SK-N-SH treated with all-trans-retinoic acid at 6 μM for 48 hours (cell line): ENCODE data around the gene CCL18.
"Not testable (repeated sequence)": the region's sequence is repeated elsewhere in the genome, so short reads cannot be mapped to it uniquely, and the experiment has no call there.

Experiments
- ATAC-seq: fragments of 200-7000 bp; cut with Tn5 transposase; 3 replicates; pipeline ENCODE4 v1.9.1; 2020; ENCODE audit warnings: mild to moderate bottlenecking, moderate library complexity
- ARNTL ChIP-seq: fragments of 450-650 bp; formaldehyde crosslinking; IDR thresholded peaks from 2 replicates; pipeline ENCODE4 v1.5.0; 2020; ENCODE audit warnings: low read depth, mild to moderate bottlenecking, moderate library complexity, borderline replicate concordance
- CSDC2 ChIP-seq: fragments of 250-450 bp; sonication (Bioruptor Pico); IDR thresholded peaks from 2 replicates; pipeline ENCODE4 v1.5.0; 2020; ENCODE audit warnings: mild to moderate bottlenecking, moderate library complexity
- ESRRG ChIP-seq: fragments of 250-450 bp; sonication (Bioruptor Pico); IDR thresholded peaks from 2 replicates; pipeline ENCODE4 v1.6.1; 2021; ENCODE audit warnings: mild to moderate bottlenecking
- GLIS3 ChIP-seq: fragments of 250-450 bp; sonication (Bioruptor Pico); IDR thresholded peaks from 2 replicates; pipeline ENCODE4 v1.5.0; 2020; ENCODE audit warnings: mild to moderate bottlenecking, moderate library complexity
- OSR1 ChIP-seq: fragments of 250-450 bp; sonication (Bioruptor Pico); IDR thresholded peaks from 2 replicates; pipeline ENCODE4 v1.8.0; 2022; ENCODE audit warnings: moderate library complexity, mild to moderate bottlenecking, inconsistent platforms
- PATZ1 ChIP-seq: fragments of 250-450 bp; sonication (Bioruptor Pico); IDR thresholded peaks from 2 replicates; pipeline ENCODE4 v1.8.0; 2020; ENCODE audit warnings: mild to moderate bottlenecking, moderate library complexity, borderline replicate concordance
- PPARA ChIP-seq: fragments of 250-450 bp; sonication (Bioruptor Pico); IDR thresholded peaks from 2 replicates; pipeline ENCODE4 v1.5.0; 2020; ENCODE audit warnings: mild to moderate bottlenecking, borderline replicate concordance
- RARB ChIP-seq: fragments of 250-450 bp; sonication (Bioruptor Pico); IDR thresholded peaks from 2 replicates; pipeline ENCODE4 v1.8.0; 2021; ENCODE audit warnings: mild to moderate bottlenecking, moderate library complexity
- SNAI2 ChIP-seq: fragments of 250-450 bp; sonication (Bioruptor Pico); IDR thresholded peaks from 2 replicates; pipeline ENCODE4 v1.5.0; 2020; ENCODE audit warnings: mild to moderate bottlenecking, moderate library complexity
- TCF4 ChIP-seq: fragments of 250-450 bp; sonication (Bioruptor Pico); IDR thresholded peaks from 2 replicates; pipeline ENCODE4 v1.8.0; 2021; ENCODE audit warnings: mild to moderate bottlenecking, moderate library complexity, borderline replicate concordance
- TOX ChIP-seq: fragments of 250-450 bp; sonication (Bioruptor Pico); IDR thresholded peaks from 2 replicates; pipeline ENCODE4 v1.8.0; 2021; ENCODE audit warnings: mild to moderate bottlenecking, moderate library complexity, borderline replicate concordance
- ZFP3 ChIP-seq: fragments of 250-450 bp; sonication (Bioruptor Pico); IDR thresholded peaks from 2 replicates; pipeline ENCODE4 v1.5.0; 2020; ENCODE audit warnings: mild to moderate bottlenecking, moderate library complexity
- ZFP30 ChIP-seq: fragments of 450-650 bp; formaldehyde crosslinking; IDR thresholded peaks from 2 replicates; pipeline ENCODE4 v1.5.0; 2022; ENCODE audit warnings: mild to moderate bottlenecking, moderate library complexity
- ZNF565 ChIP-seq: fragments of 450-650 bp; formaldehyde crosslinking; conservative IDR thresholded peaks from 2 replicates; pipeline ENCODE4 v1.5.0; 2020; ENCODE audit warnings: low read depth, mild to moderate bottlenecking, moderate library complexity
- ZNF70 ChIP-seq: fragments of 450-650 bp; formaldehyde crosslinking; IDR thresholded peaks from 2 replicates; pipeline ENCODE4 v1.5.0; 2020; ENCODE audit warnings: mild to moderate bottlenecking, moderate library complexity
- ZNF8 ChIP-seq: fragments of 450-650 bp; formaldehyde crosslinking; IDR thresholded peaks from 2 replicates; pipeline ENCODE4 v1.5.0; 2020; ENCODE audit warnings: mild to moderate bottlenecking, moderate library complexity
- TF ChIP-seq, protein P1 (sequence below): fragments of 250-450 bp; sonication (Bioruptor Pico); IDR thresholded peaks from 2 replicates; pipeline ENCODE4 v1.5.0; 2020; ENCODE audit warnings: mild to moderate bottlenecking, moderate library complexity
- TF ChIP-seq, protein P2 (sequence below): fragments of 250-450 bp; sonication (Bioruptor Pico); IDR thresholded peaks from 2 replicates; pipeline ENCODE4 v1.5.1; 2020; ENCODE audit warnings: low read depth, mild to moderate bottlenecking, moderate library complexity
- TF ChIP-seq, protein P3 (sequence below): fragments of 250-450 bp; sonication (Bioruptor Pico); IDR thresholded peaks from 2 replicates; pipeline ENCODE4 v1.8.0; 2021; ENCODE audit warnings: low read depth, mild to moderate bottlenecking, moderate library complexity, borderline replicate concordance

CCL18 gene

GRCh38 chr17:36112572-36112971, 48.5 kb downstream of the CCL18 start:
- ATAC-seq = no peak
- TF ChIP-seq ARNTL (CRISPR knock-in tag) (no peak), CSDC2 (no peak), RARB (CRISPR knock-in tag) (no peak)
- TF ChIP-seq, all 23 proteins: peak for 0

DNA sequence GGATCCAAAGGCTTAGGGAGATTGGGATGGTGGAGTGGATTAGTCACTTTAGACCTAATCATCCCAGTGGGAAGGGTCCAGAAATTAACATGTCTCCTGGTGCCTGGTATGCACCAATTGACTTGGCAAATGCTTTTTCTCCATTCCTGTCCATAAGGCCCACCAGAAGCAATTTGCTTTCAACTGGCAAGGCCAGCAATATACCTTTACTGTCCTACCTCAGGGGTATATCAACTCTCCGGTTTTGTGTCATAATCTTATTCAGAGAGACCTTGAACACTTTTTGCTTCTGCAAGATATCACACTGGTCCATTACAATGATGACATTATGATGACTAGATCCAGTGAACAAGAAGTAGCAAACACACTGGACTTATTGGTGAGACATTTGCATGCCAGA, 49.1 kb downstream of the CCL18 start:
- ATAC-seq = not testable (repeated sequence)

GRCh38 chr17:36114971-36115648, 51.0 kb downstream of the CCL18 start:
- ATAC-seq = not testable (repeated sequence)

DNA sequence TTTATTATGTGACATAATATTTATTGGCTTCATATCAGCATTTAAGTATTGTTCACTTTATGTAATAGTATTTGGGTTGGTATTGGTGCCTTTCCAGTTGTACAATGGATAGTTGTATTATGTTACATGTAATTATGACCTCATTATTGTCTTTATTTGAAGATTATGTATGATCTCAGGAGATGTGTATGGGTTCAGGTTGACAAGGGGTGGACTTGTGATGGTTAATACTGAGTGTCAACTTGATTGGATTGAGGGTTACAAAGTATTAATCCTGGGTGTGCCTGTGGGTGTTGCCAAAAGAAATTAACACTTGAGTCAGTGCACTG, 51.5 kb downstream of the CCL18 start:
- not testable (repeated sequence) for ATAC-seq

DNA sequence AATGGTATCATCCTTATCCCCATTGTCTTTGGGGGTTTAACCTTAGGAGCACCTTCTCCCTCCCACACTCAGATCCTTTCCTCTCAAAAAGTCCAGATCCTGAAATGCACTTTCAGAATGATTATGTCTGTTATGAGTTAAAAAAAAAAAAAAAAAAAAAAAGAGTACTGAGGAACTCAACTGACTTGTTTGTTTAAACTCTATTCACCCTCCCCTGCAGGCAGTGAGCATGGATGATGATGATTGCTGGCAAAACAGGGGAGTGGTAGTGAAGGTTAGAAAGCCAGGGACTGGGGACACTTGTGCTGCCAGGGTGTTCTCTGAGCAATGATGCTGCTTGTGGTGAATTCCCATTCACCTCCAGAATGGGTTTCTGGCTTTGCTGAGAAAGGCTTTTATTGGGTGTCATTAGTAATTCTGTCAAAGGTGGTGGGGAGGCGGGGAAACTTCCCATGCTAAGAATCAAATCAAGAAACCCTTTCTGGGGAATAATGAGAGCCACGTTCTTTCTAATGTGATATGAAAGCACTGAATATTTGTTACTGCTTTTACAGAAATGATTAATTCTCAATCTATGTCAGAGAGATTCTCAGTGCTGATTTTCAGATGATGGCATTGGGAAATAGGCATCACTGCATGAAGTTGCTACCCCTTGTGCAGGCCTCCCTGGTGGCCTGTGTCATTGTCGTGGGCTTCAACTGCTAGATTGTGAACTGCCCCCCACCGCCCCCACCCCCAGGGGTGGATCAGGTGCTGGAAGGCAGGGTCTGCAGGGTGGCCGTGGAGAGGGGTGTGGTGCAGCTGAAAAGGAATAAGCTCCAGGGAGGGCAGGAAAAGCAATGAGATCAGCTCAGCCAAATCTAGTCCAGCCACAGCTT, 53.7 kb downstream of the CCL18 start:
- ATAC-seq = no peak
- no peak for TF ChIP-seq PATZ1 (CRISPR knock-in tag)
- TF ChIP-seq, protein P1, sequence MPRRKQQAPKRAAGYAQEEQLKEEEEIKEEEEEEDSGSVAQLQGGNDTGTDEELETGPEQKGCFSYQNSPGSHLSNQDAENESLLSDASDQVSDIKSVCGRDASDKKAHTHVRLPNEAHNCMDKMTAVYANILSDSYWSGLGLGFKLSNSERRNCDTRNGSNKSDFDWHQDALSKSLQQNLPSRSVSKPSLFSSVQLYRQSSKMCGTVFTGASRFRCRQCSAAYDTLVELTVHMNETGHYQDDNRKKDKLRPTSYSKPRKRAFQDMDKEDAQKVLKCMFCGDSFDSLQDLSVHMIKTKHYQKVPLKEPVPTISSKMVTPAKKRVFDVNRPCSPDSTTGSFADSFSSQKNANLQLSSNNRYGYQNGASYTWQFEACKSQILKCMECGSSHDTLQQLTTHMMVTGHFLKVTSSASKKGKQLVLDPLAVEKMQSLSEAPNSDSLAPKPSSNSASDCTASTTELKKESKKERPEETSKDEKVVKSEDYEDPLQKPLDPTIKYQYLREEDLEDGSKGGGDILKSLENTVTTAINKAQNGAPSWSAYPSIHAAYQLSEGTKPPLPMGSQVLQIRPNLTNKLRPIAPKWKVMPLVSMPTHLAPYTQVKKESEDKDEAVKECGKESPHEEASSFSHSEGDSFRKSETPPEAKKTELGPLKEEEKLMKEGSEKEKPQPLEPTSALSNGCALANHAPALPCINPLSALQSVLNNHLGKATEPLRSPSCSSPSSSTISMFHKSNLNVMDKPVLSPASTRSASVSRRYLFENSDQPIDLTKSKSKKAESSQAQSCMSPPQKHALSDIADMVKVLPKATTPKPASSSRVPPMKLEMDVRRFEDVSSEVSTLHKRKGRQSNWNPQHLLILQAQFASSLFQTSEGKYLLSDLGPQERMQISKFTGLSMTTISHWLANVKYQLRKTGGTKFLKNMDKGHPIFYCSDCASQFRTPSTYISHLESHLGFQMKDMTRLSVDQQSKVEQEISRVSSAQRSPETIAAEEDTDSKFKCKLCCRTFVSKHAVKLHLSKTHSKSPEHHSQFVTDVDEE (CRISPR knock-in tag) = no peak
- TF ChIP-seq, protein P2, sequence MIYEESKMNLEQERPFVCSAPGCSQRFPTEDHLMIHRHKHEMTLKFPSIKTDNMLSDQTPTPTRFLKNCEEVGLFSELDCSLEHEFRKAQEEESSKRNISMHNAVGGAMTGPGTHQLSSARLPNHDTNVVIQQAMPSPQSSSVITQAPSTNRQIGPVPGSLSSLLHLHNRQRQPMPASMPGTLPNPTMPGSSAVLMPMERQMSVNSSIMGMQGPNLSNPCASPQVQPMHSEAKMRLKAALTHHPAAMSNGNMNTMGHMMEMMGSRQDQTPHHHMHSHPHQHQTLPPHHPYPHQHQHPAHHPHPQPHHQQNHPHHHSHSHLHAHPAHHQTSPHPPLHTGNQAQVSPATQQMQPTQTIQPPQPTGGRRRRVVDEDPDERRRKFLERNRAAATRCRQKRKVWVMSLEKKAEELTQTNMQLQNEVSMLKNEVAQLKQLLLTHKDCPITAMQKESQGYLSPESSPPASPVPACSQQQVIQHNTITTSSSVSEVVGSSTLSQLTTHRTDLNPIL (CRISPR knock-in tag) = no peak
- TF ChIP-seq PPARA (CRISPR knock-in tag) = no peak
- TF ChIP-seq ESRRG (CRISPR knock-in tag) = no peak
- TF ChIP-seq ZNF70 (CRISPR knock-in tag) = no peak
- no peak for TF ChIP-seq SNAI2
- no peak for TF ChIP-seq TOX
- TF ChIP-seq TCF4 (CRISPR knock-in tag) = no peak
- no peak for TF ChIP-seq CSDC2
- no peak for TF ChIP-seq ZNF565 (CRISPR knock-in tag)
- no peak for TF ChIP-seq GLIS3 (CRISPR knock-in tag)
- no peak for TF ChIP-seq ZFP30 (CRISPR knock-in tag)
- no peak for TF ChIP-seq ZFP3 (CRISPR knock-in tag)
- TF ChIP-seq, protein P3, sequence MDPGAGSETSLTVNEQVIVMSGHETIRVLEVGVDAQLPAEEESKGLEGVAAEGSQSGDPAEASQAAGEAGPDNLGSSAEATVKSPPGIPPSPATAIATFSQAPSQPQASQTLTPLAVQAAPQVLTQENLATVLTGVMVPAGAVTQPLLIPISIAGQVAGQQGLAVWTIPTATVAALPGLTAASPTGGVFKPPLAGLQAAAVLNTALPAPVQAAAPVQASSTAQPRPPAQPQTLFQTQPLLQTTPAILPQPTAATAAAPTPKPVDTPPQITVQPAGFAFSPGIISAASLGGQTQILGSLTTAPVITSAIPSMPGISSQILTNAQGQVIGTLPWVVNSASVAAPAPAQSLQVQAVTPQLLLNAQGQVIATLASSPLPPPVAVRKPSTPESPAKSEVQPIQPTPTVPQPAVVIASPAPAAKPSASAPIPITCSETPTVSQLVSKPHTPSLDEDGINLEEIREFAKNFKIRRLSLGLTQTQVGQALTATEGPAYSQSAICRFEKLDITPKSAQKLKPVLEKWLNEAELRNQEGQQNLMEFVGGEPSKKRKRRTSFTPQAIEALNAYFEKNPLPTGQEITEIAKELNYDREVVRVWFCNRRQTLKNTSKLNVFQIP = no peak
- TF ChIP-seq ZNF8 (CRISPR knock-in tag) = no peak
- TF ChIP-seq OSR1 (CRISPR knock-in tag) = no peak
